ENCODE data around the gene ELL2.

ELL2 gene

GRCh38 chr5:95904827-95905226 lies 56.8 kb downstream of the ELL2 start:
- DNase-seq: no peak

GRCh38 chr5:95903838-95904237 lies 57.8 kb downstream of the ELL2 start:
- DNase-seq: no peak

GRCh38 chr5:95901676-95902627 lies 59.7 kb downstream of the ELL2 start:
- DNase-seq: no peak

- DNase-seq: no peak
These were observed 61.2 kb downstream of the ELL2 start for GRCh38 chr5:95900383-95900958.

GRCh38 chr5:95899829-95900228 lies 61.8 kb downstream of the ELL2 start:
- no peak for DNase-seq

GRCh38 chr5:95899006-95899405 lies 62.6 kb downstream of the ELL2 start:
- no peak for DNase-seq

GRCh38 chr5:95895771-95896170 lies 65.9 kb downstream of the ELL2 start:
- DNase-seq: no peak

- no peak for DNase-seq
These were observed 66.4 kb downstream of the ELL2 start for GRCh38 chr5:95895251-95895650.

- no peak for DNase-seq
These were observed 68.8 kb downstream of the ELL2 start for GRCh38 chr5:95892784-95893354.

GRCh38 chr5:95891499-95891898 lies 70.2 kb downstream of the ELL2 start:
- no peak for DNase-seq

- no peak for DNase-seq
These were observed 72.6 kb downstream of the ELL2 start for GRCh38 chr5:95889076-95889475.

GRCh38 chr5:95887977-95888376 lies 73.7 kb downstream of the ELL2 start:
- DNase-seq: no peak

GRCh38 chr5:95886340-95887044 lies 75.2 kb downstream of the ELL2 start:
- no peak for DNase-seq

GRCh38 chr5:95884511-95884910 lies 77.1 kb downstream of the ELL2 start:
- DNase-seq: no peak

- DNase-seq: no peak
These were observed 77.7 kb downstream of the ELL2 start for GRCh38 chr5:95884017-95884325.

- DNase-seq: no peak
These were observed 78.2 kb downstream of the ELL2 start for GRCh38 chr5:95883185-95884016.

GRCh38 chr5:95881833-95882232 lies 79.8 kb downstream of the ELL2 start:
- DNase-seq: no peak

GRCh38 chr5:95880081-95880926 lies 81.3 kb downstream of the ELL2 start:
- no peak for DNase-seq

- DNase-seq: no peak
These were observed 82.0 kb downstream of the ELL2 start for GRCh38 chr5:95879661-95880060.

- no peak for DNase-seq
These were observed 83.0 kb downstream of the ELL2 start for GRCh38 chr5:95878417-95879323.

GRCh38 chr5:95876782-95877181 lies 84.9 kb downstream of the ELL2 start:
- DNase-seq: no peak

Measured in activated T-cell treated with anti-CD3 and anti-CD28 coated beads, Interleukin-2, amount 50 U/mL, for 48 hours (primary cell).